ENCODE results near the gene SESN1.

Gene SESN1

GRCh38 chr6:109058620-109059019 is 36.0 kb downstream of the SESN1 start:
- DNase-seq: no peak

- DNase-seq: no peak
Observed at GRCh38 chr6:109056661-109057060, 38.0 kb downstream of the SESN1 start.

DNA sequence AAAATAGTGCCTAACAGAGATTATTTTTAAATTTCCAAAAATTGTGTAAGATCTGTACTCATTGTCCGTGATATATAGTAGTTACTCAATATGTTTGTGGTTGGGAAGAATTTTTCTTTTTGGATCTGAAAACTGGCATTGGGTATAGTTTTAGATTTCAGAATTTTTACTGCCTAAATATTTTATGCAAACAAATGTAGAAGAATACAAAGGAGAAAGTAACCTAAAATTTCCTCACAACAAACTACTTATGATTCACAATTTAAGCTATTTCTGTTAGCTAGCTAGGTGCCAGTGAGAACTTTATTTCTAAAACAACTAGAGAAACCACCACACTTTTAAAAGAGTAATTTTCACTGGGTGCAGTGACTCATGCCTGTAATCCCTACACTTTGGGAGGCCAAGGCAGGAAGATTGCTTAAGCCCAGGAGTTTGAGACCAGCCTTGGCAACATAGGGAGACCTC is 38.8 kb downstream of the SESN1 start:
- DNase-seq: no peak

DNA sequence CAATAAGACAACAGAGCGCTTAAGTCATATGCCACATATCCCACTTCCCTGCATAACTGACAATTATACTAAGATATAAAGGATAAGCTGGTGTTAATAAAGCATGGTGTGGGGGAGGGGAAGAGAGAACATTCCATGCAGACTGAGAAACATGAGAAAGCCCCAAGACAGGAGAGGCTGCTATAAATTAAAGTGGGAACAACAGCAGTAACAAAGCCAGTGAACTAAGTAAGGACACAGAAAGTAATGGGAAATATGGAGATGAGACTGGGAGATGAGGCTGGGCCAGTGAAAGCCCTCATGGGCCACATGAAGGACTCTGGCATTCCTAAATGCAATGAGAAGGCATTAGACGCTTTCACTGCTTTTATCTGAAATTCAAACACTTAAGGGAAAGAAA is 41.3 kb downstream of the SESN1 start:
- DNase-seq: no peak

GRCh38 chr6:109052852-109053251 is 41.8 kb downstream of the SESN1 start:
- no peak for DNase-seq

GRCh38 chr6:109052018-109052651 is 42.5 kb downstream of the SESN1 start:
- no peak for DNase-seq

DNA sequence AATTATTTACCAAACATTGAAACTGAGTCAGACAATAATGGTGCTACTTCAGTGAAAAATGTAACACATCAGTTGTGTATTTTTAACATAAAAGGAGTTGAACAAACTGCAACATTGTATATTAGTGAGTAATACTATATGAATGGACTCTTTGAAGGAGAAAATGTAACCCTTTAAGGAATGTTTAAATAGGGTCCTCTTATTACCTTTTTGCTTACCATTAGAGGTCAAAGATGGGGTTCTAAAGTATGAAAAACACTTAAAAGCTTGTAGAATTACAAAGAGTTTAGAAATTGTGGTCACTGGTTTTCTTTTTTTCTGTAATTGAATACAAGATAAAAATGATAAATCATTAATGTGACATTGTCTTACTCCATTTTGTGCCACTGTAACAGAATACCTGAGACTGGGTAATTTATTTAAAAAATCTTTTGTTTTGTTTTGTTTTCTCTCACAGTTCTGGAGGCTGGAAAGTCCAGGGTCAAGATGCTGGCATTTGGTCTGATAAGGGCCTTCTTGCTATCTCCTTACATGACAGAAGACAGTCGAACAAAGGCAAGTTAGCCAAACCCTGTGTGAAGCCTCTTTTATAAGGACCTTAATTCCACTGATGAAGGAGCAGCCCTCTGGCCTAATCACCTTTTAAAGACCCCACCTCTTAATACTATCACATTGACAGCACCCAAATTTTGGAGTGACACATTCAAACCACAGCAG is 43.2 kb downstream of the SESN1 start:
- no peak for DNase-seq

GRCh38 chr6:109050447-109051102 is 44.1 kb downstream of the SESN1 start:
- DNase-seq: no peak

GRCh38 chr6:109050012-109050411 is 44.6 kb downstream of the SESN1 start:
- no peak for DNase-seq

GRCh38 chr6:109048670-109049415 is 45.8 kb downstream of the SESN1 start:
- DNase-seq: no peak

- no peak for DNase-seq
Observed at GRCh38 chr6:109048176-109048575, 46.5 kb downstream of the SESN1 start.

- no peak for DNase-seq
Observed at GRCh38 chr6:109045493-109045892, 49.2 kb downstream of the SESN1 start.

DNA sequence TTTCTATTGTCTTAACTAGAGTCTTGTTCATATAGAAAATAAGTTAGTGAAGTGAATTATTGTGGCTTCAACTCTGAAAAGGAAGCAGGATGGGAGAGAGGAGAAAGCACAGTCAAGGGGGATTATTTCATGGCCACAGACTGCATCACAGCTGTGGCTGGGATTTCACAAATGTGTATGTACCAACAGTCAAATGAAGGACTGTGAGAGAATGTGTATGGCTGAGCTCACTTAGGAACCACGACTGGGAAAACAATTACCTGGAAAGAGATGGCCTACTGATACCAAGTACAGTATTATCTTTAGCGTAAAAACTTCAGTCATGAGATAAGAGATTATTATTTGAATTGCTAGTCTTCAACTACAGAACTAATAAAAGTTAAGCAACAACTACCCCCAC is 54.9 kb downstream of the SESN1 start:
- peak; percentile 84 for DNase-seq

DNA sequence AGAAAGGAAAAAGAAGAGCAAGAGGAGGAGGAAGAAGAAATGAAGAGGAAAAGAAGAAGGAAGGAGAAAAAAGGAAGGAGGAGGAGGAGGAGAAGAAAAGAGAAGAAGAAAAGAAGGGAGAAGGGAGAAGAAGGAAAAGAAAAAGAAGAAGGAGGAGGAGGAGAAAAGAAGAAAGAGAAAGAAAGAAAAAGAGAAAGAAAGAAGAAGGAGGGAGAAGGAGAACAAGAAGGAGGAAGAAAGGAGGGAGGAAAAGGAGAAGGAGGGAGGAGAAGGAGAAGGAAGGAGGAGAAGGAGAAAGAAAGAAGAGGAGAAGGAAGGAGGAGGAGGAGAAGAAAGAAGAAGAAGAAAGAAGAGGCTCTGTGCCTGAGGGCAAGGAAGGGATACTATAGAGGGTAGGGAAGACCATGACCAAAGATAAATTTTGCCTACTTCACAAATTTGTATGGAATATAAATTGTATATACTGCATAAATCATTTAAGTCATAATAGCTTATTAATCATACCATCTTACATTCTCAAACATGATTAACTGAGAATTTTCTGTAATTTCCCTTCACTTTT is 55.7 kb downstream of the SESN1 start:
- DNase-seq: no peak

- no peak for DNase-seq
Observed at GRCh38 chr6:109036574-109037294, 57.9 kb downstream of the SESN1 start.

- no peak for DNase-seq
Observed at GRCh38 chr6:109034526-109034925, 60.1 kb downstream of the SESN1 start.

- no peak for DNase-seq
Observed at GRCh38 chr6:109033655-109034054, 61.0 kb downstream of the SESN1 start.

GRCh38 chr6:109031416-109031815 is 63.2 kb downstream of the SESN1 start:
- no peak for DNase-seq

DNA sequence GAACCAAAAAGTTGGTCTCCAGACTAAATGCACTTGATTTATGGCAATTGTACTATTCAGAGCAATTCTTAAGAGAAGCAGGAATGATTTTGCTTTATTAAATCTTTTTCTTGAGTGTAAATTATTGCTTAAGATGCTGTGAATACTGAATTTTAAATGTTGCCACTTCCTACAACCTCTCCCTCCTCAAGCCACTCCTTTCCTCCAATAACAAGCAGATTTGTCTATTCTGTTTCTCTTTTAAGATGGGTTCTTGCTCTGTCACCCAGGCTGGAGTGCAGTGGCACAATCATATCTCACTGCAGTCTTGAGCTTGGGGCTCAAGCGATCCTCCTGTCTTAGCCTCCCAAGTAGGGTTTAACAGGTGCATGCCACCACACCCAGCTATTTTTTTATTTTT is 65.3 kb downstream of the SESN1 start:
- no peak for DNase-seq

DNA sequence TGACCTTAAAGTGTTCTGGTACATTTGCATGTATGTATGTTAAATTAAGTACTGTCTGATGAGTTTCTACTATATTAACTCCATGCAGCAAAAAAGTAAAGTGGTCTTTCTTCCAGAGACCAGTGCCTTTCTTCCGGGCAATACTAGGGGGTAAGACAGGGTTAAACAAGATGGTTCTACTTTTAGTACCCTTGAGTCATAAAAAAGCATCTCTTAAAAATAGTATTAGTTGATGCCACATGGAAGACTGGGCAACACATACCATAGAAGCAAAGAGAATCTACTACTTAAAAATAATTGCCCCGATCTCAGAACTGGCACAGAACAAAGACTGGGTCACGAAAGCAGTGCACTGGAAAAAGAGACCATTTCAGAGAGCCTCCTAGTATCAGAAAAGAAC is 66.2 kb downstream of the SESN1 start:
- DNase-seq: no peak

DNA sequence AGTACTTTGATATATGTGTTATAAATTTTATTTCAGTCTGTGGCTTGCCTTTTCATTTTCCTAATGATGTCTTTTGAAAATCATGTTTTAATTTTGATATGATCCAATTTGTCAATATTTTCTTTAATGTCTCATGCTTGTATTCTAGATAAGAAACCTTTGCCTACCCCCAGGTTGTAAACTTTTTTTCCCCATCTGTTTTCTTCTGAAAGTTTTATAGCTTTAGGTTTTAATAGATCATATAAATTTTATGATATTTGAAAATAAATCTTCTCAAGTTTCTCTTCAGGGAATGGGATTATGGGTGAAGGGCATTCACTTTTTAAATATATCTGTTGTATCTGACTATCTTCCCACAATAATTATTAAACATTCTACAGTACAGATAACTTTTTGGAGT is 66.7 kb downstream of the SESN1 start:
- DNase-seq: no peak

DNA sequence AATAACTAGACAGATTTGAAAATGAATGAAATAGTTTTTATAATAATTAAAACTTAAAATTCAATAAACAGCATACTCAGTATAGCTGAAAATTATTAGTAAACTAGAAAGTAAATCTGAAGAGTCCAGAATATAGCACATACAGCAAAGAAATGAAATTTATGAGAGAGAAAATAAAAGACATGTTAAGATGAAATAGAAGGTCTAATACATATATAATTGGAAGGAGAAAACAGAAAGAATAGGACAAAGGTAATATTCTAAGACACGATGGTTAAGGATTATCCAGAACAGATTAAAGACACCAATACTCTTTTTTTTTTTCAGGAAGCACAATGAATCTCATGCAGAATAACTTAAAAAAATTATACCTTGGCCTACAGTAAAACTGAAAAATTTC is 69.0 kb downstream of the SESN1 start:
- DNase-seq: no peak
